Testis (tissue), 2 donors: ENCODE data around the gene TLE4.

Source experiments
- CTCF ChIP-seq, 3 experiments: fragments of 450-650 bp in 2 of 3; fragments of 200-600 bp in 1 of 3; sonication (generic) in 1 of 3; IDR thresholded peaks; one replicate each; pipeline ENCODE4 v1.5.1; 2016 to 2019; ENCODE audit warnings: antibody characterized with exemption in 3 of 3, mild to moderate bottlenecking in 2 of 3, moderate library complexity in 1 of 3
- POLR2A ChIP-seq: fragments of 450-650 bp; IDR thresholded peaks from one replicate; pipeline ENCODE4 v1.6.1; 2017; ENCODE audit warnings: antibody characterized with exemption, mild to moderate bottlenecking, moderate library complexity

GRCh38 chr9:79705704-79706103 is 133.9 kb downstream of the TLE4 start:
- TF ChIP-seq CTCF (IDR thresholded peaks at IDR 0.05) (no peak), POLR2A (no peak)
